ENCODE measurements around the gene FIGN. TPM values are rescaled to one million over a fixed set of nuclear protein-coding genes. Genes with fewer than 3 reads are reported as not detected.
A peak's percentile ranks its signal among the peaks of the same experiment; 100 is the strongest.

The FIGN gene
- total and polyA plus RNA-seq, 7 donors = 0.08 to 3.0 (median 1.2) TPM

DNA sequence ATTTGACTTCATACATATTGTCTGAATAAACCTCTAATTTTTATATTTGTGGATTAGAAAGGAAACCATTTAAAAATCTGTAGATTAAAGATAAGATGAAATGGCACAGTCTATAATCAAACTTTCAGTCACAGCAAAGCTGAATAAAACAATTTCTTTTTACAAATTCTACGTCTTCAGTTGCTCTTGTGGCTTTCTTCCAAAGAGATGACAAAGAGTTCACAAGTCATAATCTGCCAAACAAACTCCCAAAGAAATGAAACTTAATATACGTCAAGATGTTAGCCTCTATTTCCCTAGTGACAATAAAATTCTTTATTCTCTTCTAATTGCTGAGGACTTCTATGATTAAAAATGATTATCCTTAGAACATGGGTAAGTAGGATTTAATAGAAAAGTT lies 66.3 kb downstream of the FIGN start:
- Histone ChIP-seq H3K4me1 (no peaks in the 10 kb centered on the region), H3K27me3 (ENCODE audit: insufficient read depth in 3 of 3, low read length in 2 of 3) (no peaks in the 10 kb centered on the region), H3K36me3 (ENCODE audit: insufficient read depth in 1 of 2, low read depth in 1 of 2) (no peaks in the 10 kb centered on the region), H3K27ac (no peak overlapping the region), H3K9me3 (no peaks in the 10 kb centered on the region), H3K4me3 (no peak overlapping the region)
- intact Hi-C loops (cut with DNase I) = no loop called here
- TF ChIP-seq, protein P1, sequence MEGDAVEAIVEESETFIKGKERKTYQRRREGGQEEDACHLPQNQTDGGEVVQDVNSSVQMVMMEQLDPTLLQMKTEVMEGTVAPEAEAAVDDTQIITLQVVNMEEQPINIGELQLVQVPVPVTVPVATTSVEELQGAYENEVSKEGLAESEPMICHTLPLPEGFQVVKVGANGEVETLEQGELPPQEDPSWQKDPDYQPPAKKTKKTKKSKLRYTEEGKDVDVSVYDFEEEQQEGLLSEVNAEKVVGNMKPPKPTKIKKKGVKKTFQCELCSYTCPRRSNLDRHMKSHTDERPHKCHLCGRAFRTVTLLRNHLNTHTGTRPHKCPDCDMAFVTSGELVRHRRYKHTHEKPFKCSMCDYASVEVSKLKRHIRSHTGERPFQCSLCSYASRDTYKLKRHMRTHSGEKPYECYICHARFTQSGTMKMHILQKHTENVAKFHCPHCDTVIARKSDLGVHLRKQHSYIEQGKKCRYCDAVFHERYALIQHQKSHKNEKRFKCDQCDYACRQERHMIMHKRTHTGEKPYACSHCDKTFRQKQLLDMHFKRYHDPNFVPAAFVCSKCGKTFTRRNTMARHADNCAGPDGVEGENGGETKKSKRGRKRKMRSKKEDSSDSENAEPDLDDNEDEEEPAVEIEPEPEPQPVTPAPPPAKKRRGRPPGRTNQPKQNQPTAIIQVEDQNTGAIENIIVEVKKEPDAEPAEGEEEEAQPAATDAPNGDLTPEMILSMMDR (IDR thresholded peaks at IDR 0.05) = no peak
- DNase-seq (no peak), ATAC-seq (no peak)
- 45 to 55% (median 49%) methylated on average over 2 of the region's 2 CpGs for WGBS, 3 donors

DNA sequence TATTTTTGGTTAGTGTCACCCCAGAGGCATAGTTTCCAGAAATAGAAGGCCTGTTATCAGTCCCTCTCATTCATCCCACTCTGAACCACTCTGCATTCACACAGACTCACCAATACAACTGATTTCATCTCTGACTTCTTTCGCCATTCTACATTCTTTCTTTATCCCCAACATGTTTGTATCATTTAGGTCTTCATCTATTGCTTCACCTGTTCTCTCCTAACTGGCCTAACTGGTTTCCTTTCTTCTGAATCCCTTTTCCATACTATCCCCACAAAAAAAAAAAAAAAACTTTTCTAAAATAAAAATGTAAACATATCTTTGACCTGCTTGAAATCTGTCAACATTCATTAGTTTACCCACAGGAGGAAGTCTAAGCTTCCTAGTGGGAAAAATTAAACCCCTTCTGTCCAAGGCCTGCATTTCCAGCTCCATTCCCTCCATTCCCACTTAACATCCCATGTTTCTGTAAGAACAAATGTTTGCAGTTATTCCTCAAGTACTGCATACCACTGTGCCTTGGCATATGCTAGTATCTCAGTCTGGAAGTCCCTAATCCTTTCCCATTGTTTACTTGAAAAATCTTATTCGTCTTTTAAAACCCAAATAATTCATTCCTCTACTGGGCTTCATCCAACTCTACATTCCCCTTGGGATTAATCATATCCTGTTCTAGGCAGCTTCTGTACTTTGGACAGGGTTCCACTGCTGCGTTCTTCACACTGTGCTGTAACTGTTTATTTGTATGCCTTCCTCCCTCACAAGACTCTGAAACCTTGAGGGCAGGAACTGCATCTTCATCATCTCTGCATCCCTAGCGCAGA lies 68.5 kb downstream of the FIGN start:
- intact Hi-C loops (cut with DNase I) = no loop called here

DNA sequence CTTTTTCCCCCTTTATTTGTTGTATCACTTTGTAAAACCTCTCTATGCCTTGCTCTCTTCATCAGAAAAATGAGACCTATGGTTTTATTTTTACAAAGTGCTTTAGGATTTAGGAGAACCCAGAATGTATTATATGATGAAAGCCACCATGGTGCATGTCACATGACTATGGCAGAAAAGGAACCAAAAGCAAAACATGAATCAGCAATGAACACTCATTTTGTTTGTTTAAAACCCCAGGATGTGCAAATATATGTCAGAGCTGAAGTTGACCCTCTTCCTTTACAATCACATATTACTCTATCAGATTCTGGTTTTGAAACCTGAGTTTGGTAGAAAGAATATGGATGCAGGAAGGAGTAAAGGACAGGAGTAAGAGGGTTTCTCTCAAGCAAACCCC lies 70.0 kb downstream of the FIGN start:
- no peaks in the 10 kb centered on the region for H3K27me3 ChIP-seq (ENCODE audit: insufficient read depth in 3 of 3, low read length in 2 of 3)
- no peak overlapping the region for H3K27ac ChIP-seq
- no peaks in the 10 kb centered on the region for H3K36me3 ChIP-seq (ENCODE audit: insufficient read depth in 1 of 2, low read depth in 1 of 2)
- H3K4me3 ChIP-seq = no peak overlapping the region
- no peaks in the 10 kb centered on the region for H3K9me3 ChIP-seq
- H3K4me1 ChIP-seq = no peaks in the 10 kb centered on the region
- no peak for ATAC-seq
- DNase-seq = no peak
- intact Hi-C loops (cut with DNase I) = no loop called here
- TF ChIP-seq, protein P1 (IDR thresholded peaks at IDR 0.05) = no peak

More for the DNA sequence above, 68.5 kb downstream of the FIGN start:
- Histone ChIP-seq H3K36me3 (ENCODE audit: insufficient read depth in 1 of 2, low read depth in 1 of 2) (no peaks in the 10 kb centered on the region), H3K4me1 (no peaks in the 10 kb centered on the region), H3K9me3 (no peaks in the 10 kb centered on the region), H3K4me3 (no peak overlapping the region), H3K27me3 (ENCODE audit: insufficient read depth in 3 of 3, low read length in 2 of 3) (no peaks in the 10 kb centered on the region), H3K27ac (no peak overlapping the region)
- TF ChIP-seq, protein P1 (IDR thresholded peaks at IDR 0.05) = no peak
- ATAC-seq (peak in 2 of 4 donors; percentile 53 to 54), DNase-seq (no peak)
- WGBS, 3 donors = 50 to 59% (median 53%) methylated on average over 4 of the region's 4 CpGs

DNA sequence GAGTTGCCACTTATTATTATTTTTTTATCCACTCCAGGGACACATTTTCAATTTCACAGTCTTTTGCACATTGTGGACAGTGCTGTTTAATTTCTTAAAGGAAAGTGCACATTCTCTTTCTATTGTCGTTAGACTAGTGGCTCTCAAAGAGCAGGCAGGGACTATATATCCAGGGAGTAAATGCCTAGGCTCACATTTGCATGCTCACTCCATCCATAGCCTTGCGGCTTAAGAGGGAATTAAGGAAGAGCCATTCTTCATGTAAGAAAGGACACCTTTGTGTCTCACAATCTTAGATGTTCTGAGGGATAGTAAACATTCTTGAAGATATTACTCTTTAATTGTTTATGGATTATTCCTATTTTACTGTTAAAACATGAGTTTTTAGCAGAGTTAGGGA lies 70.8 kb downstream of the FIGN start:
- Histone ChIP-seq H3K36me3 (ENCODE audit: insufficient read depth in 1 of 2, low read depth in 1 of 2) (no peaks in the 10 kb centered on the region), H3K27me3 (ENCODE audit: insufficient read depth in 3 of 3, low read length in 2 of 3) (no peaks in the 10 kb centered on the region), H3K27ac (no peak overlapping the region), H3K9me3 (no peaks in the 10 kb centered on the region), H3K4me1 (no peaks in the 10 kb centered on the region), H3K4me3 (no peak overlapping the region)
- ATAC-seq (no peak), DNase-seq (no peak)
- TF ChIP-seq, protein P1 (IDR thresholded peaks at IDR 0.05) = no peak
- intact Hi-C loops (cut with DNase I) = no loop called here
- 77 to 83% (median 79%) methylated on average over 2 of the region's 2 CpGs for WGBS, 3 donors

DNA sequence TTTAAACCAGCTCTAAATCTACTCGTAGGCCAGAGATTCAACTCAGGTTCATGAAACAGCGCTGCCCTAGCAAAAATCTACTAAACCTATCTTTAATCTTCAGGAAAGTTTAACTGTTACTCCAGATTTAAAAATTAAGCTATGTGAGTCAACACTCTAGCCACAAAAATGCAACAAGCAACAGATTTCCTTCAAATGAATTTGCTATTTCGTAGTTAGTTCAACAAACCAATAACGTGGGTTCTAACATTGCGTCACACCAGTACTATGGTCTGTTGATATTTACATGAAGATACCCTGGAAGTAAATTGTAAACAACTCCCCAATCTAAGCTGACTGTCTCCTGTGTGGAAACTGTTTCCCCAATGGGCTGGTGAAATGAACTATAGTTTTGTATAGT lies 71.2 kb downstream of the FIGN start:
- no peak for ATAC-seq
- DNase-seq = no peak
- Histone ChIP-seq H3K9me3 (no peaks in the 10 kb centered on the region), H3K27me3 (ENCODE audit: insufficient read depth in 3 of 3, low read length in 2 of 3) (no peaks in the 10 kb centered on the region), H3K4me3 (no peak overlapping the region), H3K36me3 (ENCODE audit: insufficient read depth in 1 of 2, low read depth in 1 of 2) (no peaks in the 10 kb centered on the region), H3K4me1 (no peaks in the 10 kb centered on the region), H3K27ac (no peak overlapping the region)
- intact Hi-C loops (cut with DNase I) = no loop called here
- WGBS, 3 donors = 88 to 91% (median 91%) methylated on average over 5 of the region's 5 CpGs
- TF ChIP-seq, protein P1 (IDR thresholded peaks at IDR 0.05) = no peak

All from psoas muscle (tissue), 8 donors.